ENCODE results near the gene MPP4.

MPP4 gene, protein sequence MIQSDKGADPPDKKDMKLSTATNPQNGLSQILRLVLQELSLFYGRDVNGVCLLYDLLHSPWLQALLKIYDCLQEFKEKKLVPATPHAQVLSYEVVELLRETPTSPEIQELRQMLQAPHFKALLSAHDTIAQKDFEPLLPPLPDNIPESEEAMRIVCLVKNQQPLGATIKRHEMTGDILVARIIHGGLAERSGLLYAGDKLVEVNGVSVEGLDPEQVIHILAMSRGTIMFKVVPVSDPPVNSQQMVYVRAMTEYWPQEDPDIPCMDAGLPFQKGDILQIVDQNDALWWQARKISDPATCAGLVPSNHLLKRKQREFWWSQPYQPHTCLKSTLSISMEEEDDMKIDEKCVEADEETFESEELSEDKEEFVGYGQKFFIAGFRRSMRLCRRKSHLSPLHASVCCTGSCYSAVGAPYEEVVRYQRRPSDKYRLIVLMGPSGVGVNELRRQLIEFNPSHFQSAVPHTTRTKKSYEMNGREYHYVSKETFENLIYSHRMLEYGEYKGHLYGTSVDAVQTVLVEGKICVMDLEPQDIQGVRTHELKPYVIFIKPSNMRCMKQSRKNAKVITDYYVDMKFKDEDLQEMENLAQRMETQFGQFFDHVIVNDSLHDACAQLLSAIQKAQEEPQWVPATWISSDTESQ

DNA sequence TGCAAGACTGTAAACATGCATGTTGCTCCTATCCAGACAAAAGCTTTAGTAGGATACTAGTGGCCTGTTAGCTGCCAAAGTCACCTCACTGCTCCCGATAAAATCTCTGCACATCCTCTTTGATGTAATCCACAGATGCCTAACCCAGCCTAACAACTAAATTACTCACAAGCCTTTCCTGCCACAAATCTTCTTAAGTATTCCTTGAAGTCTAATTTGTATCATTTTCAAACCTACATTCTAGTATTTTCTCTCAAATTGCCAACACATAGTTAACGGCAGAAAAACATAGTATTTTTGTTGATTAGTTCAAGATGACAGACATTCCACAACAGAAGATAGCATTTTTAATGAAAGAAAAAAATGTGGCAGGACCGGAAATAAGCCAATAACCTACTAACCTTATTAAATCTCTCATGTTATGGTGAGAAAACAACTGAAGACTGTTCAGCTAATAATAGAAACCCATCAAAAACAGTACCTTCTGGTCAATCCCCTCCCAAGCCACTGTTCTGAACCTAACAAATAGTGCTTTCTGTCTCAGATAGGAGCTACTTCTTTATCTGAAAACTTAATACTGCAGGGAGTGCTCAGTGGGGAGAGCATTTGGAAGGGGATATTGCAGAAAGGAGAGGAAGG, at the start of gene MPP4:
Gene MPP4 (minus strand): TSS at position 57 of the 639 bp plus-strand sequence. CDS start 4,690 bp downstream, outside the sequence.
- DNase-seq (ENCODE audit: low read depth) = no peak

DNA sequence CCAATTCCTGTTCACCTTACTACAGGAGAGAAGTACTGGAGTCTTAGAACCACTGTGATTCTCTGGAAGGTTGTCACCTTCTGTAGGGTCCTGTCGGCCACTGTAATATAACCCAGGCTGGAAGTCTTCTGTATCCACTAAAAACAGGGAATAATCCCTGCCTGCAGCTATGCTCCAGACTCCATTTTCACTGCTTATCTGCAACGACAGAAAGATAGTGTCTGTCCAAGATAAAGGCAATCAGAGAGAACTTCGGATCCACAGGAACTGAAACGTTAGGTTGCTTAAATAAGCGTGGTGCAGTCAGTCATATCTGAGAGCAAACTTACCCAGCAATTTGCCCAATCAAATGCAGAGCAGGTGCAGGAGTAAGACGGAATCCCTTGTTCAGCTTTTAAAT, 48.1 kb upstream of the MPP4 start:
- DNase-seq (ENCODE audit: low read depth) = no peak

DNA sequence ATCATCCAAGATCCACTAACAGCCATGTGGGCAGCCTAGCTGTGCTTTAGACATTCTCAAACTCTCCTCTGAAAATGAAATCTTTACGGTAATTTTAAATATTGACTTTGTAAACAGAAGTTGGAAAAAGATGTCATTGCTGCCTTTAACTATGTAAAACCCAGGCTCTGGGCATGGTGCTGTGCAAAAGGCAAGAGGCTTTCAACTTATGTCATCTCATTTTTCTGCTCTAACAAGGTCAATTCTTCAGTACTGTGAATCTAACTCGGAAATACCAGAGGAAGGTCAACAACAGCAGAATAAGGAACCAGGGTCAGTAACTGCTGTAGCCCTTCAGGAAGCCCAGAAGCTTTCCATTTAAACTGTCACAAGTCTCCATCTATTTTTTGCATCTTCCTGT, 37.0 kb upstream of the MPP4 start:
- DNase-seq (ENCODE audit: low read depth) = no peak

DNA sequence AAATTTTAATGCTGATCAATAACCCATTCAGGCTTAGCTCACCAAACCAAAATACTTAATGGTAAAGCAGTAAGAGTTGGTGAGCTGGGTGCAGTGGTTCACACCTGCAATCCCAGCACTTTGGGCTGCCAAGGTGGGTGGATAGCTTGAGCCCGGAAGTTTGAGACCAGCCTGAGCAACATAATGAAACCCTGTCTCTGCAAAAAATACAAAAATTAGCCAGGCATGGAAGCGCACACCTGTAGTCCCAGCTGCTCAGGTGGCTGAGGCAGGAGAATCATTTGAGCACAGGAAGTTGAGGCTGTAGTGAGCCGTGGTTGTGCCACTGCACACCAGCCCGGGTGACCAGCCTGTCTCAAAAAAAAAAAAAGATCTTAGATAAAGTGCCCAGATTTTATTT, 35.7 kb upstream of the MPP4 start:
- no peak for DNase-seq (ENCODE audit: low read depth)

DNA sequence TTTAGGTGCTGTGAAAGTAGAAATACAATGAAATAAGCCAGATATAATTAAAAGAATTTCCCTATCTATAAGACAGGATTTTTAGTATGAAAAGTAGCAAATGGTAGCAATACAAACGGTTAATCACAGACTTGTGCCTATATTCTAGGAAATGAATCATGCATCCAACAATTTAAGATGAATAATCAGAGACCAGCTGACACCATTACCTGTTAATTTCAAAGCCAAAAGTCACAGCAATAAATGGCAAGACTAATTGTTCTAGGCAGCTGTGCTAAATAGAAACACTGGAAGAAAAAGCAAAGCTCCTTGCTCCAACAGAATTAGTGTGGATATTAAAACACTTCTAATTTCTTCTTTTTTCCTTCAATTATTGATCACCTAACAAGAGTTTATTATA, 35.1 kb upstream of the MPP4 start:
- DNase-seq (ENCODE audit: low read depth) = no peak

DNA sequence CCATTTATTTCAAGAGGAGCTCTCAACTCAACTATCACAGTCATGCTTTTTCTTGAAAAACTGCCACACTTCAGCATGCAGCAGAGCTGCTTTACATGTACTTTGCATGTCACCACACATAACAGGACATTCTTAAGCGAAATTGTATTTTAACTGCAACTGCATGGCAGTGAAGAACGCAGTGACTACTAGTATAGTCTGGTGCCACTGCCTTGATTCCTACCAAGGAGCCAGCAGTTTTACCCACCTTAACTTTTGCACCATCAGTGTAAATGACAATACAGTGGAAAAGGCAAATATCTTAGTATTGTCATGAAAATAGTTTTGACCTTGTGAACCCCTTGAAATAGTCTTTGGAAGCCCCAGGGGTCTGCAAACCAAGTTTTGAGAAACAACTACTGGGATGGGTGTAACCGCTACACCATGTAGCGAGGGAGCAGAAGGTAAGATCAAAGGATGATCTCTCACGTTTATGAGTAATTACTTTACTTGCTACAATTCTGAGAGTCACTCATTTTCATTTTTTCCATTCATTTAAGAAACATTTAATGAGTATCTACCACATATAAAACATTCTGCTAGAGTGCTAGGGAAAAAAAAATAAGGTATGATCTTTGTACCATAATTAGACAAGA, 32.3 kb upstream of the MPP4 start:
- no peak for DNase-seq (ENCODE audit: low read depth)

DNA sequence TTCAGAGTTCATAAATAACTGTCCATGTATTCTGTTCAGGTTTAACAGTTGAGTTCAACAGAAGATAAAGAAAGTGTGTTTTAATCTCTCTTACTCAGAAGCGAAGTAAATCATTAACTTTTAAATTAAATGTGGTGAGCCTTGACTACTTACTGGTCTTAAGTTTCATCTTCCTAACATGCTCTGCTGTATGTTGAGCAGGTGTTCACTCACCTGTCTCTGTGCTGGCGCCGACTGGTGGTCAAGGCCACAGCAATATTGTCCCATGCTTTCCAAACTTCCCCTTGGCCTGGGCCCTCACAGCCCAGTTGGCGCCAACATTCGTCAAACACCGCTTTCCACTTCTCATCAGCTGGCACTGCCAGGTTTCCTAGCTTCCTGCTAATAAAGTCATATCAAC, 17.0 kb upstream of the MPP4 start:
- DNase-seq (ENCODE audit: low read depth) = no peak

DNA sequence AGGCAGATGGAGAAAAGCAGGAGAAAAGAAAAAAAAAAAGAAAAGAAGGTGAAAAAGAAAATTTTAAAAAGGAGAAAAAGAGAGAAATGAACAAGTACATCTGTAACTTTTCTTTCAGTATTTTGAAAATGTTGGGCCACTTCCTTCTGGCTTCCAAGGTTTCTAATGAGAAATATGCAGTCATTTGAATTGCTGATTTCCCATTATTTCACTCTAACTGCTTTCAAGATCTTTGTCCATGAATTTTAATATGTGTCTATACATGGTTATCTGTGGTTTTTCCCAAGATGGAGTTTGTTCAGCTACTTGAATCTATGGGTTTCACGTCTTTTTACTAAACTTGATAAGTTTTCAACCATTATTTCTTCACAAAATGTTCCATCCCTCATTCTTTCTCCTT, 14.3 kb upstream of the MPP4 start:
- no peak for DNase-seq (ENCODE audit: low read depth)

DNA sequence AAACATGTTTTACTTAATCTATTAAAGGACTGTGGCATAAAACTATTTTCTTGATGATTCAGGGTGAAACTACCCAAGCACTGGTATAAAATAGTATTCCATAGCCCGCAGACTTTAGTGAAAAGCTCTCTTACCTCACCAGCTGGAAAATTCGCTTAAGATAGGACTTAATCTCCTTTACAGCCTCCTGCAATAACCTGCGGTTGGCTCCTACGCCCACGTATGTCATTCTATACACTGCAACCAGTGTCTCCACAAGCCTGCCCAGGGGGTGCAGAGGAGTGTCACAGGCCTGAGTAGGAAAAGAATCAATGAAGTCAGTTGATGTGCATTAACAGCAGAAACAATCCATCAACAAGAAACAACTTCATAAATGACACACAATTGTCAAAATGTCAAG, 11.3 kb upstream of the MPP4 start:
- no peak for DNase-seq (ENCODE audit: low read depth)

DNA sequence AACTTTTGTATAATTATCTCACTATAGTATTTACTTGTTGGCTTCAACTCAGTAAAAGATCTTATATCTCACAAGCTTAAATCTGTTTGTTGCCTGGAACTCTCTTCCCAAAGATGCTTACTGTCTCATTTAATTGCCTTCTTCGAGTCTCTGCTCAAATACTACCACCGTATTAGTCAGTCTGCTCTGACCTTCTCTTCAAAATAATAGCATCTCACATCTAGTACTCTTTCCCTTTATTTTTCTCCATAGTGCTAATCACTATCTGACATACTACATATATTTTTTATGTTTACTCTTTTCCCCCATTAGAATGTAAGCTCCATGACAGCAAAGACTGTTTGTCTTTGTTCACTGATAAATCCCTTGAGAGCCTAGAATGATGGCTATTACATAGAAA, 10.6 kb upstream of the MPP4 start:
- DNase-seq (ENCODE audit: low read depth) = no peak

DNA sequence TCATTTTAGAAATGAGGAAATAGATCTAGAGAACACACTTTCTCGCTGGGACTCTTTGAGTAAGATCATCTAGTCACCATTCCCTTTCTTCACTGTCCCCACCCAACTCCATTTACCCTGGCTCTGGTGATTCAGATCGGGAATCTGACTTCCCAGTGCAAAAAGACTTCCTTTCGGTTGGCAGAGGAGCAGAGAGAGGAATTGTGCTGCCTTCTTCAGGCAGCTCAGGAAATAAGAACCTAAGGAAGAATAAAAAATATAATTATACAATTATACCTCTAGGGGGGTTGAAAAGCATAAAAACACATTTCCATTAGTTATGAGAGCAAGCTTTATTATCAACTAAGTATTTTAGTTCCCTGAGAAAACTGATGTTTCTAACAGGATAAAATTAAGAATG, 9.3 kb upstream of the MPP4 start:
- no peak for DNase-seq (ENCODE audit: low read depth)

DNA sequence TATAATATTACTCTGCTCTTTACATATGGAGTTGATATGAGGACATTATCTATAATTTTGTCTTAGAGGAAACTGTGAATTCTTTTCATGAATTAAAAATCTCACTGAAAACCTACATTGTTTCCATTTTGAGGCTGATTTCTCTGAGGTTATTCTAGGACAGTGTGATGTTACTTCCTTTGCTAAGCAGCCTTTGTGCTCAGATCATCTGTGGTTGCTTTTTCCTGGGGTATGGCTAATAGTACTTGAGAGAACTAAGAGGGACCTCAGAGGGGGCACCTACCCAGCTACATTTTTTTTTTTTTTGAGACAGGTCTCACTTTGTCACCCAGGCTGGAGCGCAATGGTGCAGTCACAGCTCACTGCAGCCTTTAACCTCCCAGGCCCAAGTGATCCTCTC, 8.7 kb upstream of the MPP4 start:
- no peak for DNase-seq (ENCODE audit: low read depth)

DNA sequence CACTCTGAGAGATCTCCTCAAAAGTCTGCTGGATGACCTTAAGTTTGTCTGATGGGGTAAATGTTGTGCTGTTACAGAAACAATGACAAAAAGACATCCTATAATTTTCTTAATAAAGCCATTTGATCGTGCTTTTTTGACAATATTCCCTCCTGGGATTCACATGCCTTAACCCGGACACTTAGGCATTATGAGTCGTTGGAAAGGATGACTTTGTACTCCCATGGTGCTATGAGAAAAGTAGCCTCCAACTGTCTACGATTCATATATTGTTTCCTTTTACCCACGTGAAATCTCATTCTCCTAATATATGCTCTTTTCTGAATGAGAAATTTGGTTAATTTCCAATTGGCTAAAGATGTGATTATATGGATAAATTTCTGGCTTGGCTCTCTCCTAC, 6.1 kb upstream of the MPP4 start:
- DNase-seq (ENCODE audit: low read depth) = no peak

DNA sequence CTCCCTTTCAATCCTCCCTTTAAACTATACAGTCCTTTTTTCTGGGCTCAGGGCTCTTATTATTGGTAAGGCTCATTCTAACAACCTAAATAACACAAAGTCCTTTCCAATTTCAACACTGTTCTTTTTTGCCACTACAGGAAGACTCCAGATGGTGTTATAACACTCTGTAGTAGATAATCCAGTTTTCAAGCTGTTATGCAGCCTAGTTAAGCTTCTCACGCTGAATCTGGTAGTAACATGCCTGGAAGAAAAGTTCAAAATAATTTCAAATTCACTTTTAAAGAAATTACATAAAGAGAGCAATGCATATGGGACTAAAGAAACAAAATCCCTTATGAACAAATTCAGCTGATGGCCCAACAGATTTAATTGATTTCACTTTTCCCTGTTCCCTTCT, 3.2 kb upstream of the MPP4 start:
- DNase-seq (ENCODE audit: low read depth) = no peak

DNA sequence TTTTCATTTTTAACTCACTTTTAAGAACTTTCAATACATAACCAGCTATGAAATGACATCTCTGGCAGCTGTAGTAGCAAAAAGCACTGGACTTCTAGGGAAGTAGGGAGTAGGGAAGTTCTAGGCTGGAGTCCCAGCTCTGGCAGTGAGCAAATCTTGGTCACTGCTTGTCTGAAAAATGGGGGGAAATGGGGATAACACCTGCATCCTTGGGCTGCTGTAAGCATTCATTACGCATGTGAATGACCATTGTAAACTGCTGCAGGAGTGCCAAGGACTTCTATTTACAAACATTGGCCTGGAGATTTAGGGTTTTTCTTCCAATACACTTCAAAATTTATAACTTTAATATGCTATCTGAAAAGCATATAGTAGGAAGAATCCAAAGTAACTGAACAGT, 972 bp upstream of the MPP4 start:
- no peak for DNase-seq (ENCODE audit: low read depth)

DNA sequence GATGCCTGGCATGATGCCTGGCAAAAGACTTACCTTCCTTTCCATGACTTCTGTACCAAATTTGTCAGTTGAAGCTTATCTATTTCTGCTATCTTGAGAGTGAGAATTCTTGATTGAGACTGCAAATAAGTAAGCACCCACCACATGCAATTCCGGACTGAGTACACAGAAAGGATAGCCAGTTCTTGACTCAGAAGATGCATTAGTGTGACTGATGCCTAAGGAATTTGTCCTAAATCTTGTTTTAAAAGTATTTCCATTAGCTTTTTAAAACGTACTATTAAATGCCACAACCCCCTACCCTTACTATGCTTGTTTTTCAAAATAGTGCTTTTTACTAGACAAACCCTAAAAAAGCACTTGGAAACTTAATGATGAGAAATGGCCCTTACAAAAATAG, 545 bp downstream of the MPP4 start:
- DNase-seq (ENCODE audit: low read depth) = peak; percentile 83

DNA sequence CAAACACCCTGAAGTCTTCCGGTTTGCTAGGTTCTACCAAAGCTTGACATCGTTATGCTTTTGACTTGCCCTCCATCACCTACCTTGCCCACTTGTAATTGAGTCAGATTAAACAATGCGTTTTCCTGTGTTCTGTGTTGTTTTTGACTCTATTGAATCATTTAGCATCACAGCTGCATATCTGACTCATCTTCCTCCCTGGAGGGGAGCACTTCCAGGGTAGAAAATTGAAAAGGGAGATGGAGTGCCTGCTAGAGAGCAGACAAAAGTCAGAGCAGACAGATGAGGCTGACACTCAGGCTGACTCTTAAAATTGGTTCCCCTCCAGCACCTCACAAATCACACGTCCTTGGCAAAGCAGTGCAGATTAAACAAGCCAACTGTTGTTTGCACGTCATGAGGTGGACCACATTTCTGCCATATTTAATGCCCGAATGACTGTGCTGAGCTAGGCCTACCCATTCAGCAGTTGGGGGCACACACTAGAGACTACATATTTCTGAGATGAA, 2.2 kb downstream of the MPP4 start:
- no peak for DNase-seq (ENCODE audit: low read depth)

DNA sequence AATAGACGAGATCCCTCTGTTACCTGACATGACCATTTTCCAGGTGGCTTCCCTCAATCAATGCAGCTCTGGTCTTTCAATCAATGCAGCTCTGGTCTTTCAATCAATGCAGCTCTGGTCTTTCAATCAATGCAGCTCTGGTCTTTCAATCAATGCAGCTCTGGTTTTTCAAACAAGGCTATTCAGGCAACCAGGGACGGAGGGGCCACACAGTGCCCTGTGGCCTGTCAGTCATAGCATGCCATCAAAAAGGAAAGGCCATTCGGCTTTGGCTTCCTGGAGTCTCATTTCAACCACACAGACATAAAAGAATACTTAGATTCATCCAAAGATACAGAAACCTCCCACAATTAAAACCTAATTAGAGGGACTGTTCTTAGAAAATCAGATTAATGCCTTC, 13.3 kb downstream of the MPP4 start:
- DNase-seq (ENCODE audit: low read depth) = no peak

DNA sequence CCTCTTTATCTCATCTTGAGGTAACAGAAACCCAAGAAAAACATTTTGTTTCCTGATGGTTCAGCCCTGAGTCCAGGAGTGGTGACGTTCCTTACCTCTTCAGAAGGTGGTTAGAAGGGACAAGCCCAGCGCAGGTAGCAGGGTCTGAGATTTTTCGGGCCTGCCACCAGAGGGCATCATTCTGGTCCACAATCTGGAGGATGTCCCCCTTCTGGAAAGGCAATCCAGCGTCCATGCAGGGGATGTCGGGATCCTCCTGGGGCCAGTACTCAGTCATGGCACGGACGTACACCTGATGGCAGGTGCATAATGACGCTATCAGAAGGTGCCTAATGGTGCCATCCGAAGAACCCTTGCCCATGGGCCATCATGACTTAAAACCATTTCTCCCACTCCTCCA, 17.7 kb downstream of the MPP4 start:
- DNase-seq (ENCODE audit: low read depth) = no peak

DNA sequence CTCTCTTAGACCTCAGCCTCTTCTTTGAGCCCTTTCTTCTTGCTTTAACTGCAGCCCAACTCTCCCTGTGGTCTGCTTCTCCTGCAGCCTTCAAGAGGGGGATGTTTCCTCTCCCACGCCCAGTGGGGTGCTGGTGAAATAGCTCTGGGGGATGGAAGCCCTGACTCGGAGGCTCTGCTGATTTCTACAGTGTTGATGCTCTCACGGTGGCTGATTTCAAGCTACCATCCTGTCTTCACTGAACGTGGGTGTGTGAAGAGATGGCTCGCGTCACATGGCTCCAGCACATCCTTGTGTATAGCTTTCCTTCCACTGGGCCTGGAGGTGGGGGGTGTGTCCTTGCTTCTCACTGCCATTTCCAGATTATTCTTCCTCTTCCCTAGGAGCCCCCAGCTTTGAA, 20.0 kb downstream of the MPP4 start:
- DNase-seq (ENCODE audit: low read depth) = no peak

DNA sequence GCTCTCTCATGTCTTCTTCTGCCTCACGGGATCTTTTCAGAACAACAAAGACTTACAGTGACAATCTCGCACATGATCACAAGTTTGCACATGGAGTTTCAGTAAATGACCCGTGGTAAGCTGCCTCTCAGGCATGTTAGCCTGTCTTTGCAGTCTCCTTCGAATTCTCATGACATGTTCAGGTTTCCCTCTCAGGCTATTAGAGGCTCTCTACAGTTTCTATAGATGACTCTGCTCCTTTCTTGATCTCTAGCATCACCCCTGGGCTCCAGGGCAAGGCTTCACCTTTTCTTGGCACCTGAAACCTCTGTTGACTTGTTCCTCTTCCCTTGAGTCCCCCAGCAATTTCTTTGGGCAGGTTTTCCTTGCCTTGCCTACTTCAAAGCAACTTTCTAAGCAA, 23.0 kb downstream of the MPP4 start:
- no peak for DNase-seq (ENCODE audit: low read depth)

DNA sequence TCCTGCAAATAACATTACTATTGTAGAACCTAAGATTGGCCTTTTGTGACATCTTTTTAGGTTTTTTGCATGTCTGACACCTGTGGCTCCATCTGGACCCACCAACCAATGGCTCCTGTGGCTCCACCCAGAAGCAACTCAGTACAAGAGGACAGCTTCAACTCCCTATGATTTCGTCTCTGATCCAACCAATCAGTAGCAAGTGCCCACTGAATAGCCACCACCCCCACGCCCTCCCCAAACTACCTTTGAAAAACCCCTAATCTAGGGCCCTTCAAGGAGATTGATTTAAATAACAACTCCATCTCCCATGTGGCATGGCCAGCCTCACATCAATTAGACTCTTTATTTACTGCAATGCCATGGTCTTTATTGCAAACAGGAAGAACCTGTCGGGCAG, 23.6 kb downstream of the MPP4 start:
- no peak for DNase-seq (ENCODE audit: low read depth)

DNA sequence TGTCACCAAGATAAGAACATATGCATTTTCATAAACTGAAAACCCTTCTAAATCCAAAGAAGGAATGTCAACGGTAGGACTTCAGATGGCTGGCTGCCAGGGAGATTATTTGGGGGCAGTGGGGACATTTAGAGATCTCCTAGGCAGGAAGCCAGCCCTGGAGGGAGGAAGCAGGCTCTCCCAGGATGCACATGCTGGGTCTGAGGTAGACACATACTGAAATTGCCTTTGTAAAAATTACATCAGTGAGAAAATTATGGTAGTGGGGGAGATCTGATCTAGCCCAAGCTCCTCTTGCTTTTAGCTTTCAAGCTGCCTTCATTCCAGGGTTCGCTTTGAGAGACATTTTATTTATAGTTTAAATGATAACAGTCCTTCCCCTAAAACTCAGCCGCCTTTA, 24.1 kb downstream of the MPP4 start:
- DNase-seq (ENCODE audit: low read depth) = no peak

All from non-pigmented ciliary epithelial cell (primary cell).